ENCODE results near the gene LRRC34. TPM values are rescaled to one million over a fixed set of nuclear protein-coding genes. Genes with fewer than 3 reads are reported as not detected.

Gene LRRC34
- total RNA-seq, 1 donor from 2014 or later: 1.5 TPM

DNA sequence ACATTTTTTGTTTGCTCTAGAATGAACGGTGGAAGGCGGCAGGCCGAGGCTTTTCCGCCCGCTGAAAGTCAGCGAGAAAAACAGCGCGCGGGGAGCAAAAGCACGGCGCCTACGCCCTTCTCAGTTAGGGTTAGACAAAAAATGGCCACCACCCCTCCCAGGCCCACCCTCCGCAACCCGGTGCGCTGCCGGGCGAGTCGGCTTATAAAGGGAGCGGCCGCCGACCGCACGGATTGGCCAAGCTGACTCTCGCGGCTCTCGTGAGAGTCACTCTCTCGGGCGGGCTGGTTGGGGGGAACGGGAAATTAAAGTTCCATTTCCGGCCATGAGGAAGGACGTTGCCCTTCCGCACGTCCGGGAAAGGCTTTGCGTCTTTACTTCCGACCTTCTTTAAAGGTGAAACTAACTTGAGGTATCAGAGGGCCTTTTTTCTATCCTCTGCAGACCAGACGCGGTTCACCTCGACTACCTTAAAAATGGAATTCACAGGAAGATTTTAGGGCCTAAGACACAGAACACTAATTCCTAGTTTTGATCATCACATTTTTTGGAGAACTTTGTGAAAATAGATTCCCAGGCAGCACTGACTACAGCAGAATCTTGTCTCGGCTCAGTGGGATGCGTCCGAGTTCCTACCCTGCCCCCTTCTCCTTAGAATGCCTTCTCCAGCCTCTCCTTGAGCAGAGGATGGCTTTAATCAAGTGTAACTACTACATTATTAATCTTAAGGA, 47.7 kb downstream of the LRRC34 start, which contains the start of gene TERC:
TSS of gene TERC (minus strand) at position 179 of the 731 bp plus-strand sequence.
- H3K4me1 Mint-ChIP-seq (ENCODE audit: unreplicated experiment): peaks cover 8% of the 10 kb centered on the region
- TF ChIP-seq, protein P1, sequence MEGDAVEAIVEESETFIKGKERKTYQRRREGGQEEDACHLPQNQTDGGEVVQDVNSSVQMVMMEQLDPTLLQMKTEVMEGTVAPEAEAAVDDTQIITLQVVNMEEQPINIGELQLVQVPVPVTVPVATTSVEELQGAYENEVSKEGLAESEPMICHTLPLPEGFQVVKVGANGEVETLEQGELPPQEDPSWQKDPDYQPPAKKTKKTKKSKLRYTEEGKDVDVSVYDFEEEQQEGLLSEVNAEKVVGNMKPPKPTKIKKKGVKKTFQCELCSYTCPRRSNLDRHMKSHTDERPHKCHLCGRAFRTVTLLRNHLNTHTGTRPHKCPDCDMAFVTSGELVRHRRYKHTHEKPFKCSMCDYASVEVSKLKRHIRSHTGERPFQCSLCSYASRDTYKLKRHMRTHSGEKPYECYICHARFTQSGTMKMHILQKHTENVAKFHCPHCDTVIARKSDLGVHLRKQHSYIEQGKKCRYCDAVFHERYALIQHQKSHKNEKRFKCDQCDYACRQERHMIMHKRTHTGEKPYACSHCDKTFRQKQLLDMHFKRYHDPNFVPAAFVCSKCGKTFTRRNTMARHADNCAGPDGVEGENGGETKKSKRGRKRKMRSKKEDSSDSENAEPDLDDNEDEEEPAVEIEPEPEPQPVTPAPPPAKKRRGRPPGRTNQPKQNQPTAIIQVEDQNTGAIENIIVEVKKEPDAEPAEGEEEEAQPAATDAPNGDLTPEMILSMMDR (IDR thresholded peaks at IDR 0.05): no peak
- H3K27ac Mint-ChIP-seq (ENCODE audit: unreplicated experiment): peak within 1 kb of the TSS; percentile 64
- DNase-seq (ENCODE audit: extremely low spot score, unreplicated experiment): no peak
- peak within 1 kb of the TSS; percentile 65 for H3K4me3 Mint-ChIP-seq (ENCODE audit: unreplicated experiment)
- H3K27me3 Mint-ChIP-seq (ENCODE audit: unreplicated experiment): no peaks in the 10 kb centered on the region
- H3K36me3 Mint-ChIP-seq (ENCODE audit: unreplicated experiment): no peaks in the 10 kb centered on the region
- peaks cover 5% of the 10 kb centered on the region for H3K9me3 Mint-ChIP-seq (ENCODE audit: unreplicated experiment)

GRCh38 chr3:169764312-169764881, 48.3 kb downstream of the LRRC34 start:
- TF ChIP-seq, protein P1 (IDR thresholded peaks at IDR 0.05): no peak
- Mint-ChIP-seq H3K36me3 (ENCODE audit: unreplicated experiment) (no peaks in the 10 kb centered on the region), H3K9me3 (ENCODE audit: unreplicated experiment) (peaks cover 5% of the 10 kb centered on the region), H3K27me3 (ENCODE audit: unreplicated experiment) (no peaks in the 10 kb centered on the region), H3K4me1 (ENCODE audit: unreplicated experiment) (peaks cover 5% of the 10 kb centered on the region), H3K27ac (ENCODE audit: unreplicated experiment) (no peak overlapping the region), H3K4me3 (ENCODE audit: unreplicated experiment) (peak overlapping the region; percentile 65)
- DNase-seq (ENCODE audit: extremely low spot score, unreplicated experiment): no peak

DNA sequence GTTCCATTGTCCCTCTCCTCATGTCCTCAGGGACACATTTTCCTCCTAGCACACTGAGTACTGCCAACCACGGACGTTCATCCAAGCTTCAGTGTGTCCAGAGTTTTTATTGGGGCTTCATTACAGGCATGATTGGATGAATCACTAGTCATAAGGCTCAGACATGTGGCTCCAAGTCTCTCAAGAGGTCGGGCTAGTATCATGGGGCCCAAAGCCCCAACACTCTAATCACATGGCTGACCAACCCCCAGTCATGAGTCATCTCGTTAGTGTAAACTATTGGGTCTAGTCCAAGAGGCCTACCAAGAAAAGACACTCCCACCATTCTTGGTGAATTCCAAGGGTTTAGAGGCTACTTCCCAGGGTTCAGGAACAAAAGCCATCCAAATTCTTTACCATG, 52.2 kb downstream of the LRRC34 start:
- no peak overlapping the region for H3K4me3 Mint-ChIP-seq (ENCODE audit: unreplicated experiment)
- DNase-seq (ENCODE audit: extremely low spot score, unreplicated experiment): no peak
- peaks cover 2% of the 10 kb centered on the region for H3K27me3 Mint-ChIP-seq (ENCODE audit: unreplicated experiment)
- peaks cover 5% of the 10 kb centered on the region for H3K4me1 Mint-ChIP-seq (ENCODE audit: unreplicated experiment)
- TF ChIP-seq, protein P1 (IDR thresholded peaks at IDR 0.05): no peak
- H3K9me3 Mint-ChIP-seq (ENCODE audit: unreplicated experiment): no peaks in the 10 kb centered on the region
- no peak overlapping the region for H3K27ac Mint-ChIP-seq (ENCODE audit: unreplicated experiment)
- H3K36me3 Mint-ChIP-seq (ENCODE audit: unreplicated experiment): no peaks in the 10 kb centered on the region

DNA sequence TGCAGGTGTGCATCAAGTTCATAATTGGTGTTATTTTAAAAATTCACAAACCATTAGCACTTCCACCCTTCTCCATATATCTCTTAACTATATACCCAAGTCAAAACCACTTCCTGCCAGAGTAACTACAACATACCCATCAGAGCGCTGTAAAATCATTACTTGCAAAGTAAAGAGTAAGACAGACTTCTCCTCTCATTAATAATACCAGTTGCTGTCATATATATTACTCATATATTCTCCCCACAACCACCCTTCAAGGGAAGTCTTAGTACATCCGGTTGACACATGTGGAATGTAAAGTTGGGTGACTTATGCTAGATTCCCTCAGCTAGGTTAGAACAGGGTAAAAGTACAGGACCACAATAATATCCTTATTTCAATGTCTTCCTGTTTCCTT, 53.4 kb downstream of the LRRC34 start:
- no peaks in the 10 kb centered on the region for H3K9me3 Mint-ChIP-seq (ENCODE audit: unreplicated experiment)

More for the DNA sequence above, 53.4 kb downstream of the LRRC34 start:
- H3K4me1 Mint-ChIP-seq (ENCODE audit: unreplicated experiment): peaks cover 5% of the 10 kb centered on the region
- DNase-seq (ENCODE audit: extremely low spot score, unreplicated experiment): no peak
- no peak overlapping the region for H3K4me3 Mint-ChIP-seq (ENCODE audit: unreplicated experiment)
- no peak overlapping the region for H3K27ac Mint-ChIP-seq (ENCODE audit: unreplicated experiment)
- TF ChIP-seq, protein P1 (IDR thresholded peaks at IDR 0.05): no peak
- H3K27me3 Mint-ChIP-seq (ENCODE audit: unreplicated experiment): peaks cover 5% of the 10 kb centered on the region
- H3K36me3 Mint-ChIP-seq (ENCODE audit: unreplicated experiment): no peaks in the 10 kb centered on the region
